Naive thymus-derived CD8-positive, alpha-beta T cell (primary cell): Measurements from ENCODE around the gene PIK3AP1. TPM values are rescaled to one million over a fixed set of nuclear protein-coding genes. Genes with fewer than 3 reads are reported as not detected.

Experiments used
- ATAC-seq, 2 donors: fragments of 150-1000 bp; cut with Tn5 transposase in 1 of 2; sonication (Bioruptor Pico), chemical (Tn5 transposase) in 1 of 2; 1 replicate in 1 of 2; 2 replicates in 1 of 2; pipeline ENCODE4 v1.10.0; 2021; ENCODE audit warnings: mild to moderate bottlenecking in 2 of 2, moderate library complexity in 2 of 2
- POLR2A ChIA-PET: fragments of 350-600 bp; sonication (Branson Sonifier 250); formaldehyde crosslinking; loops from one replicate; lab custom pipeline; 2021; ENCODE audit warnings: antibody characterized with exemption; lab: Charles Lee
- DNase-seq, 10 donors: peaks; one replicate each; pipeline versions ENCODE4 v3.0.0 to v3.0.0-alpha.2; 2020 to 2022
- H3K27ac Mint-ChIP-seq, 10 donors: one replicate each; pipeline ENCODE4 v1.8.0; 2020 to 2022; ENCODE audit warnings: mild to moderate bottlenecking in 10 of 10, mixed read lengths in 10 of 10, moderate library complexity in 4 of 10, inconsistent platforms in 1 of 10
- H3K27me3 Mint-ChIP-seq, 5 donors: one replicate each; pipeline ENCODE4 v1.8.0; 2021 to 2022; ENCODE audit warnings: mixed read lengths in 5 of 5
- H3K36me3 Mint-ChIP-seq, 3 donors: one replicate each; pipeline ENCODE4 v1.8.0; 2020 to 2022; ENCODE audit warnings: mixed read lengths in 3 of 3, mild to moderate bottlenecking in 2 of 3, inconsistent platforms in 1 of 3
- H3K4me1 Mint-ChIP-seq, 4 donors: one replicate each; pipeline ENCODE4 v1.8.0; 2021 to 2022; ENCODE audit warnings: mixed read lengths in 4 of 4
- H3K4me3 Mint-ChIP-seq, 10 donors: one replicate each; pipeline ENCODE4 v1.8.0; 2020 to 2022; ENCODE audit warnings: mild to moderate bottlenecking in 10 of 10, mixed read lengths in 10 of 10, moderate library complexity in 6 of 10, inconsistent platforms in 1 of 10
- H3K9me3 Mint-ChIP-seq, 9 donors: one replicate each; pipeline ENCODE4 v1.8.0; 2020 to 2022; ENCODE audit warnings: mixed read lengths in 9 of 9, mild to moderate bottlenecking in 3 of 9, inconsistent platforms in 1 of 9, moderate library complexity in 1 of 9
- polyA plus RNA-seq, 3 donors: library from polyadenylated mRNA; unstranded; fragments of 300-500 nt; fragmentation: Illumina TruSeq; gene quantifications; one replicate each; pipeline ENCODE4 v1.2.3, GENCODE V29; 2021
- total RNA-seq, 8 experiments: library from RNA in 2 of 8; stranded (reverse) in 2 of 8; gene quantifications; one replicate each; pipeline ENCODE4 v1.2.3 and lab custom pipeline; 2021 to 2026

PIK3AP1 gene
- total and polyA plus RNA-seq, 5 experiments from 2014 or later = 0.77 to 20.2 (median 4.7) TPM

DNA sequence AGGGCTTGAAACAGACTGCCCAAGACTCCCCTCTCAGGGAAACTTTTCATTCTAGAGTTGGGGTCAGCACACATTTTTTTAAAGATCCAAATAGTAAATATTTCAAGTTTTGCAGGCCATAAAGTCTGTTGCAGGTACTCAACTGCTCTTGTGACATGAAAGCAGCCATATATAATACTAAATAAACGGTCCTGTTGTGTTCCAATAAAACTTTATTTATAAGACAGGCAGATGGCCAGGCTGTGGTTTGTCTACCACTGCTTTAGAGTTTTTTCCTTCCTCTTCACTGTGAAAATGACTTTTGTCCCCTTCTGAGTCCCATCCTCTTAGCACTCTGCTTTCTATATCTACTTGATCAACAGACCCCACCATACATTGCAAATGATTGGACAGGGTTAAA is 93.0 kb downstream of the PIK3AP1 start:
- H3K36me3 Mint-ChIP-seq = no peaks in the 10 kb centered on the region
- DNase-seq = no peak
- H3K27ac Mint-ChIP-seq = no peak overlapping the region
- no peaks in the 10 kb centered on the region for H3K4me1 Mint-ChIP-seq
- no peaks in the 10 kb centered on the region for H3K9me3 Mint-ChIP-seq
- peaks cover 0 to 4% (median 0%) of the 10 kb centered on the region in 5 donors for H3K27me3 Mint-ChIP-seq
- ATAC-seq = no peak
- POLR2A ChIA-PET = no interaction called here
- no peak overlapping the region for H3K4me3 Mint-ChIP-seq

DNA sequence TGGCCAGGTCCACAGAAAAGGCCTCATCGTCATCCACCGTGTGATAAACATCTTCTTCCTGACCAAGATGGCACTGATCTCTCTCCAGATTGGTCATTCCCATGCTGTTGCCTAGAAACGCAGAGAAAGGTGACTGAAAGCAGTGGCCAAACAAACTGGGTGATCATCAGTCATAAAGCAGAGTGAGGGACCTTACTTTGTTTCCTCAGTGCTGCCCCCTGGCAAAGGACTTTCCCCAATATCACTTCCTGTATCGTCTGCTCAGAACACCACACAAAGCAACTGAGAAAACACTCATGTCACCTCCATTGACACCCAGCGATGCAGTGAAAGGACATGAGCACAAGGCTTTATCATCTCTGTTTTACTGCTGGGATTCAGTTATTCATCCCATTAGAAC is 93.5 kb downstream of the PIK3AP1 start:
- no peak overlapping the region for H3K4me3 Mint-ChIP-seq
- DNase-seq (peak in 2 of 10 donors; percentile 3 to 4), ATAC-seq (no peak)
- peaks cover 0 to 2% (median 0%) of the 10 kb centered on the region in 5 donors for H3K27me3 Mint-ChIP-seq
- H3K9me3 Mint-ChIP-seq = no peaks in the 10 kb centered on the region
- no peaks in the 10 kb centered on the region for H3K36me3 Mint-ChIP-seq
- H3K27ac Mint-ChIP-seq = no peak overlapping the region
- no peaks in the 10 kb centered on the region for H3K4me1 Mint-ChIP-seq
- POLR2A ChIA-PET = no interaction called here

DNA sequence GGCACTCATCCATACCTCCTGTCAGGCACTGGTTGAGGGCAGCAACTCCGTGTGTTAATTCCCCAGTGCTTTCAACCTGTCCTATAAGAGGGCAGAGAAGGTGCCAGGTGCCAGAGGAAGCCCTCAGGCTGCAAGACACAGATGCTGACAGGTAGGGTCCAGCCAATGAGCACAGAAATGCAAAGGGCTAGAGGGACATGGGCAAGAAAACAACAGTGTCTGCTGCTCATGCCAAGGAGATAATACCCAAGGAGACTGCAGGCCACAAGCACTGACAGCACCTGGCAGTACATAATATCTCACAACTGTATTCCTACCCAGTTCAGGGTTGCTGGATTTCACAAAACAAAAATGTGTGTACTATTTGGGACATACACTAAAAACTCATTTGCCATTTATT is 95.1 kb downstream of the PIK3AP1 start:
- Mint-ChIP-seq H3K4me1 (no peaks in the 10 kb centered on the region), H3K36me3 (no peaks in the 10 kb centered on the region), H3K9me3 (no peaks in the 10 kb centered on the region), H3K4me3 (no peak overlapping the region), H3K27ac (no peak overlapping the region), H3K27me3 (no peaks in the 10 kb centered on the region)
- ATAC-seq (no peak), DNase-seq (no peak)
- POLR2A ChIA-PET = no interaction called here

DNA sequence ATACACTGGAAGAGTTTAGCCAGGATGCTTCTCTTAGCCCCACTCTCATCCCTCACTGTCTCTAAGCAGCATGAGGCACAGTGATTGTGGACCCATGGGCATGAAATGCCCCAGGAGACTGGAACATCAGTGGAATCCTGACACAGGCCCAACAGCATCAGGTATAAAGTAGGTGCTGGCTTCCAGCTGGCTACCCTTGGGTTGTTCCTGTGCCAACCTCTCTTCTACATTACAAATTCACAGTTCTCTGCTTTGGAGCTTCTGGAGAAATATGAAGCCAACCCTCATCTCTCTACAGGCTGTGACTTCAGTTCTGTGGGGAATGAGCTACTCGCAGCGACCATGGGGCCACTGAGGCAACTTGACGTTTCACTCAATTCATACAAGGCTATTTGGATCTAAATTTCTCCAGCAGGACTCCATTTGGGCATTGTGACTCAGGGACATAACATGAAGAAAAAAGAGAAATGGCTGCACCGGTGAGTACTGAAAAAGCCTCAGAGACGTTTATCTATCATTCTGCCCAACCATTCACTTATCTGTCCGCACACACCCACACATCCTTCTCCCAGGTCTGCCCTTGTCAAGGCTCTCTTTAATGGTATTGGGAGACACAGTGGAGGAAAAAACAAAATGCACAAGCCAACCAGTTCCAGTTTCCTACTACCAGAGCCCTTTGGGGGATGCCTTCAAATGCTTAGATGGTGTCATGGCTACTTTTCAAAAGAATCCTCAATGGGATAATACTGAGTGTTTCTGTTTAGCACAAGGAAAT is 98.1 kb downstream of the PIK3AP1 start:
- POLR2A ChIA-PET = no interaction called here
- Mint-ChIP-seq H3K9me3 (no peaks in the 10 kb centered on the region), H3K27me3 (no peaks in the 10 kb centered on the region), H3K4me3 (no peak overlapping the region), H3K36me3 (no peaks in the 10 kb centered on the region), H3K27ac (peak overlapping the region in 1 of 10 donors; percentile 44), H3K4me1 (peaks cover 0 to 2% (median 0%) of the 10 kb centered on the region in 4 donors)
- DNase-seq = no peak
- ATAC-seq = no peak

DNA sequence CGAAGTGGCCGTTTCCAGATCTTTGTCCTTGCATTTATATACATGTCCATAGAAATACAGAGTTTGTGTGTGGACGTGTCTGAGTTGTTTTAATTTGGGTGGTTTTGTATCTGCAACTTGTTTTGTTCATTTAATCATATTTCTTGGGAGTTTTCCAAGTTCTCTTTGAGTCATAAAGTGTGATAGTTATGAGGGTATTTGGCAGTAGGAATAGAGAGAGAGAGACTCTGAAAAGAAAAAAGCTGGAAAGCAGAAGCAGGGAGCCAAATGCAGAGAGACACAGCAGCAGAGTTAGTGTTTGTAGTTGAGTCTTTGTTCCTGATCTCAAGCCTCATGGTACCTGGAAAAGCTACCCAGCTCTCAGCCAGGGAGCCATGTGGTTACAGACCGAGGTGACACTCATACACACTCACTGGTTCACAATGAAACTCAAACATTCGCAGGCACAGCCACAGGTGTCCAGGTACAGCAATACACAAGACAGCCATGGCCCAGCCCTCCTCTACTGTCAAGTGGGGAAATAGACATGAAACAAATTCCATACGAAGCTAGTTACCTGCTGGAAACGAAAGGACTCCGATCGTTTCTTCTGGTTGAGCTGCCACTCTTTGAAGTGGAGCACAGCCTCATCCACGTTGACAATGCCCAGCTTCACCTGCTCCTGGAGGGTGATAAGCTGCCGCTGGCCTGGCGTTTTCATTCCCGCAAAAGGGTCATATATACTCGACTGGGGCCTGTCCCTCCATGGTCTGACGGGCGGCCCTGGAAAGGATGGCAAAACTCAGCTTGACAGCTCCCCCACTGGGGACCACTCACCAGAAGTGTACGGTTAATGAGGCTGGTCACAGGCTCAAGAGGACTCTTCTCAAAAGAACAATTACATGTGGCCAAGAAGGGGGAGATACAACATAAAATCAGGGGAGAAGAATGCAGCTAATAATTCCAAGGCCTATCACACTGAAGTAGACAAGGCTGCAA is 100.2 kb downstream of the PIK3AP1 start:
- H3K27ac Mint-ChIP-seq = no peak overlapping the region
- DNase-seq (no peak), ATAC-seq (no peak)
- H3K4me3 Mint-ChIP-seq = no peak overlapping the region
- no peaks in the 10 kb centered on the region for H3K27me3 Mint-ChIP-seq
- H3K36me3 Mint-ChIP-seq = no peaks in the 10 kb centered on the region
- POLR2A ChIA-PET = interaction anchor here (0.5 kb wide), 1 partner anchor 172 kb away, joined by 4 read pairs; no protein-coding TSS in a partner anchor
- no peaks in the 10 kb centered on the region for H3K9me3 Mint-ChIP-seq
- H3K4me1 Mint-ChIP-seq = peaks cover 0 to 2% (median 0%) of the 10 kb centered on the region in 4 donors

DNA sequence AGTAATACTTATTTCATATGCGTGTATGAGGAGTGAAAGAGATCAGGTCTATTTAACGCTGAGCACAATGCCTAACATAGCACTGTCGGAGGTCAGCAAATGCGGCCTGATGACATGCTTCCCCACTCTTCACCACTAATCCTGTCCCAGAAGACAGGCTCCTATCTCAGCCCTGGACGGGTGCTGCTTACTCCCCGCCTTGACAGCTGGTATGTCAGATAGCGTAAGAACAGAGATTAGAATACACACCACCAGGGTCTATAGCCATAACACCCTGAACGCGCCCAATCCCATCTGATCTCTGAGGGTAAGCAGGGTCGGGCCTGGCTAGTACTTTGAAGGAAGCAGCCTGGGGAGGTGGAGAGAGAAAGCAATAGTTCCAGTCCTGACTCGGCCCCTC is 101.2 kb downstream of the PIK3AP1 start:
- Mint-ChIP-seq H3K27me3 (no peaks in the 10 kb centered on the region), H3K4me1 (peaks cover 0 to 4% (median 0%) of the 10 kb centered on the region in 4 donors), H3K36me3 (no peaks in the 10 kb centered on the region), H3K9me3 (no peaks in the 10 kb centered on the region), H3K4me3 (no peak overlapping the region), H3K27ac (no peak overlapping the region)
- ATAC-seq (no peak), DNase-seq (no peak)
- POLR2A ChIA-PET = interaction anchor here (0.5 kb wide), 1 partner anchor 173 kb away, joined by 4 read pairs; no protein-coding TSS in a partner anchor

DNA sequence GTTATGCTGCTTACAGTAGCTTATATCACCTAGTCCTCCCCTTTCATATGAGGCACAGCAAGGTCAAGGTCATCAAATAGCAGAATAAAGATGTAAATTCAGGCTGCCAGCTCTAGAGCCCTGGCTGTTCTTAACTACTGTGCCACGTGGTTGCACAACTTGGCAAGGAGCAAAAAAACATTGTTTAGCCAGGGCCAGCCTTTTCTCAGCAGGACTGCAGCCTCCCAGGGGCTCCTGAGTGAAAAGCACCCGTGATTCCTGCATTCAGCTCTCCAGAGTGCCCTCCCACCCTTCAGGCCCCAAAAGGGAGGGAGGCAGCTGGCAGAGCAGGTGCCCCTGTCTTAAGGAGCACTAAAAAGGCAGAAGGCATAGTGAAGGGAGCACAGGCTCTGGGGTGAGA is 101.7 kb downstream of the PIK3AP1 start:
- no peaks in the 10 kb centered on the region for H3K36me3 Mint-ChIP-seq
- DNase-seq (no peak), ATAC-seq (no peak)
- no peaks in the 10 kb centered on the region for H3K9me3 Mint-ChIP-seq
- POLR2A ChIA-PET = no interaction called here
- no peaks in the 10 kb centered on the region for H3K27me3 Mint-ChIP-seq
- peaks cover 0 to 4% (median 0%) of the 10 kb centered on the region in 4 donors for H3K4me1 Mint-ChIP-seq
- H3K4me3 Mint-ChIP-seq = no peak overlapping the region
- no peak overlapping the region for H3K27ac Mint-ChIP-seq

DNA sequence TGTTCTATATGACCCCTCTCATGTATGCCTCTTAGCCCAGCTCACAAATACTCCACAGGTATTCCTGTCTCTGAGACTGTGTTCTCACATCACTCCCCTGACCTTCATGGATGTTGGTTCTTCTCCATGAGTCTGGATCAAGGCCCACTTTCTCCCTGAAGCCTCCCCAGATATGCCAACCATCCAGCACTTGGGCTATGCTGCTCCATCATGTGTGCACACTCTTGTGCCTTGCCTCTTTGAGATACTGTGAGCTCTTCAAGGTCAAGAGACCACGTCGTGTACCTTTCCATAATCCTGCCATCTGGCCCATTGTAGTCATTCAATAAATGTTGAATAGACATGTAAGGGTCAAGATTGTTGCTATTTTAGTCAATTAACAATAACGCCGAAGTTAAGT is 103.4 kb downstream of the PIK3AP1 start:
- Mint-ChIP-seq H3K27me3 (no peaks in the 10 kb centered on the region), H3K9me3 (no peaks in the 10 kb centered on the region), H3K27ac (peak overlapping the region in 1 of 10 donors; percentile 35), H3K4me1 (peaks cover 0 to 4% (median 0%) of the 10 kb centered on the region in 4 donors), H3K4me3 (no peak overlapping the region), H3K36me3 (no peaks in the 10 kb centered on the region)
- POLR2A ChIA-PET = no interaction called here
- ATAC-seq (no peak), DNase-seq (no peak)

DNA sequence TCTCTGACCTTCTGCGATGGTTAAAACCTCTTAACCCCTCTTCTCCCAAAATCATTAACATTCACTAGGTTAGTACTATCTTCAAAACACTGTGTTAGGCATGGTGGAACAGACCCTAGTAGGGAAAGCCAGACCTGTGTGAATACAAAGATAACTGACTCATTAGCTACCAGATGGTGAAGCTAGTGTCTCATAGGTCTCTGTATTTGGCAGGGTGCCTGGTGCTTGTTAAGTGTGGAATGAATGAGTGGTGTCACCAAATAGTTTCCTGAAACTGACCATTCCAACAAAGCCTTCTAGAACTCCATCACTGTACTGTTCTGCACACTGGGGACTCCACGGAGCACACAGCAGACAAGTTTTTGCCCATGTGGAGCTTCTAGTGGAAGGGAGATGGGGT is 105.8 kb downstream of the PIK3AP1 start:
- no peak overlapping the region for H3K27ac Mint-ChIP-seq
- no peaks in the 10 kb centered on the region for H3K36me3 Mint-ChIP-seq
- H3K4me3 Mint-ChIP-seq = no peak overlapping the region
- POLR2A ChIA-PET = no interaction called here
- no peak for DNase-seq
- no peaks in the 10 kb centered on the region for H3K9me3 Mint-ChIP-seq
- no peak for ATAC-seq
- no peaks in the 10 kb centered on the region for H3K27me3 Mint-ChIP-seq
- H3K4me1 Mint-ChIP-seq = peaks cover 10 to 15% (median 13%) of the 10 kb centered on the region in 4 donors

DNA sequence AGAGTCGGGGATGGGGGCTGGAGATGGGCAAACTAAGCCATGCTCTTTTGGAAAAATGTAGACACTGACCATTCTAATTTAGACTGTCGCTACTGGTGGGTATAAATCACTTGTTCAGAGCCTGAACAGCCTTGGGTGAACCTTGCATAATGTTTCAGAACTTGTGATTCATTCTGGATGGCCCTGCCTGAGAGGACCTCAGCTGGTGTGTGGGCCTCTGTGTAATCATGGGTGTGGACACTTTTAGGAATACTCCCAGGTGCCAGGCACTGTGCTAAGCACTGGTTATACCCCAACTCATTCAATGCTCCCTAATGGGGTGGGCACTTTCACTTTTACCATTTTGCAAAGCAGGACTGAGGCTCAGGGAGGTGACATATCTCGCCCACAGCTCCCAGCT is 106.7 kb downstream of the PIK3AP1 start:
- DNase-seq (no peak), ATAC-seq (no peak)
- Mint-ChIP-seq H3K9me3 (no peaks in the 10 kb centered on the region), H3K27ac (peak overlapping the region in 1 of 10 donors; percentile 58), H3K4me3 (no peak overlapping the region), H3K36me3 (no peaks in the 10 kb centered on the region), H3K4me1 (peaks cover 8 to 15% (median 13%) of the 10 kb centered on the region in 4 donors), H3K27me3 (no peaks in the 10 kb centered on the region)
- POLR2A ChIA-PET = no interaction called here

DNA sequence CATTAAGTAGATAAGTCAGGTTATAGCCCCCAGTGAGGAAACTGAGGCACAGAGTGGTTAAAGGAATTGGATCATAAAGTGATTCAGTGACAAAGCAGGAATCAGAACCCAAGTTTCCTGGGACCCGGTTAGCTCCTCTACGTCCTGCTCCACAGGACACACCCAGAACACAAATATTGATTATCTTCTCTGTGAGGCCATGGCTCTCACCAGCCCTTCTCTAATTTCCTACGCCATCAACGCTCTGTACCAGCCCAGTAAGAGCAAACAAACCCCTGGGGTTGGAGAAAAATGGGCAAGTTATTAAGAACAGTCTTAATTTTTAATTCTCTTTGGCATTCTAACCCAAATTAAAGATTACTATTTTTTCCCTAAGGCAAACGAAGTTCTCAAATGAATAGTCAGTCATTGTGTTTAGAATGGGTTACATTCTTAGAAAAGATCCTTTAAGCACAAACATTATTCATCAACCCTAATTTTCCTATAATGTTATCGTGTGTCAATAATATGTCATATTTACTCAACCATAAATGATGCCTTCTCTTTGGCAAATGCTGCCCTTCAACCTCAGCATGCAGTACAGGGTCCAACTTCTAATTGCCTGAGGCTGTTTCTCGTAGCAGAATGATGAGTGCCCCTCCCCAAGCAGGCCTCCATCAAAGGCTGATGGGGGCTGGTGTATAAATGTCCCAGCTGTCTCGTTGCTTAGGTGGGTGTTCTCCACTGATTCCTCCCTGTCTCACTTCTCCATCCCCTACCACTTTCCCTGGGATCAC is 108.1 kb downstream of the PIK3AP1 start:
- Mint-ChIP-seq H3K27ac (peak overlapping the region in 3 of 10 donors; percentile 8 to 77 (median 10)), H3K4me1 (peaks cover 8 to 15% (median 13%) of the 10 kb centered on the region in 4 donors), H3K36me3 (no peaks in the 10 kb centered on the region), H3K27me3 (no peaks in the 10 kb centered on the region), H3K9me3 (no peaks in the 10 kb centered on the region), H3K4me3 (no peak overlapping the region)
- no peak for DNase-seq
- POLR2A ChIA-PET = no interaction called here
- no peak for ATAC-seq

DNA sequence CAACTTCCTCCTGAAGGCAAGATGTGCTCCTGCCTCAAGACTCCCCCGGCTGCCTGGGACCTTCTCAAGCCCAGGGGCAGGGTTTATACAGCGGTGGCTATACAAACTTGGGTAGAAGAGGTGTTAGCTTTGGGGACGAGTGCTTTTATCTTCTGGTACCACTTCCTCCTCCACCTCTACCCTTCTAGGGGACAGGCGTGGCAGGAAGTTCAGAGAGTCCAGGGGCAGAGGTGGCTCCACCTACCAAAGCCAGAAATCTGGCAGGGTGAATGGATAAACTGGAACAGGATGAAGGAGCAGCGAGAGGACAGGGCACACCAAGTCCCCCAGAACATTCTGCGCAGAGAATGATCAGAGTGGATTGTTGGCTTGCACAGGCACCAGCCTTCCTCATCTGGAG is 109.5 kb downstream of the PIK3AP1 start:
- ATAC-seq (peak in 1 of 2 donors; percentile 59), DNase-seq (peak in 2 of 10 donors; percentile 5 to 12)
- Mint-ChIP-seq H3K9me3 (no peaks in the 10 kb centered on the region), H3K36me3 (no peaks in the 10 kb centered on the region), H3K4me1 (peaks cover 10 to 15% (median 13%) of the 10 kb centered on the region in 4 donors), H3K4me3 (peak overlapping the region in 2 of 10 donors; percentile 5 to 10), H3K27ac (peak overlapping the region in 7 of 10 donors; percentile 18 to 81 (median 56)), H3K27me3 (peaks cover 0 to 9% (median 0%) of the 10 kb centered on the region in 5 donors)
- POLR2A ChIA-PET = no interaction called here
